SK-N-SH (cell line): ENCODE measurements around the gene NOTCH4.
"Not testable (repeated sequence)": the region's sequence is repeated elsewhere in the genome, so short reads cannot be mapped to it uniquely, and the experiment has no call there.

Experiments used
- ELF1 ChIP-seq: IDR thresholded peaks from 2 replicates; pipeline ENCODE4 v1.4.0; 2012
- FOXM1 ChIP-seq: IDR thresholded peaks from 2 replicates; pipeline ENCODE4 v1.4.0; 2012; ENCODE audit warnings: low read depth, mild to moderate bottlenecking
- GABPA ChIP-seq: IDR thresholded peaks from 2 replicates; pipeline ENCODE4 v1.4.0; 2012; ENCODE audit warnings: low read depth, mild to moderate bottlenecking
- MXI1 ChIP-seq: IDR thresholded peaks from 2 replicates; pipeline ENCODE4 v1.6.1; 2012; ENCODE audit warnings: mild to moderate bottlenecking, low read depth, low read length, improper control_type of control experiment
- NFIC ChIP-seq: IDR thresholded peaks from 2 replicates; pipeline ENCODE4 v1.4.0; 2012; ENCODE audit warnings: borderline replicate concordance
- NRF1 ChIP-seq: IDR thresholded peaks from 2 replicates; pipeline ENCODE4 v1.6.1; 2012; ENCODE audit warnings: low read depth, mild to moderate bottlenecking, low read length
- RAD21 ChIP-seq: IDR thresholded peaks from 2 replicates; pipeline ENCODE4 v1.6.1; 2012; ENCODE audit warnings: mild to moderate bottlenecking, low read length
- RXRA ChIP-seq: IDR thresholded peaks from 2 replicates; pipeline ENCODE4 v1.4.0; 2012; ENCODE audit warnings: low read depth, mild to moderate bottlenecking, borderline replicate concordance
- SMC3 ChIP-seq: IDR thresholded peaks from 2 replicates; pipeline ENCODE4 v1.6.1; 2012; ENCODE audit warnings: low read depth, low read length, improper control_type of control experiment
- YY1 ChIP-seq: IDR thresholded peaks from 2 replicates; pipeline ENCODE4 v1.4.0; 2012; ENCODE audit warnings: low read depth, mild to moderate bottlenecking
- TF ChIP-seq, protein P1 (sequence below): fragments of 200-600 bp; sonication (generic); IDR thresholded peaks from 2 replicates; pipeline ENCODE4 v1.6.1; 2017; ENCODE audit warnings: antibody characterized with exemption, mild to moderate bottlenecking, moderate library complexity
- TF ChIP-seq, protein P2 (sequence below): IDR thresholded peaks from 2 replicates; pipeline ENCODE4 v1.6.1; 2012; ENCODE audit warnings: mild to moderate bottlenecking, low read depth, low read length, moderate library complexity
- TF ChIP-seq, protein P3 (sequence below): IDR thresholded peaks from 2 replicates; pipeline ENCODE4; 2012

- TF ChIP-seq, protein P1, sequence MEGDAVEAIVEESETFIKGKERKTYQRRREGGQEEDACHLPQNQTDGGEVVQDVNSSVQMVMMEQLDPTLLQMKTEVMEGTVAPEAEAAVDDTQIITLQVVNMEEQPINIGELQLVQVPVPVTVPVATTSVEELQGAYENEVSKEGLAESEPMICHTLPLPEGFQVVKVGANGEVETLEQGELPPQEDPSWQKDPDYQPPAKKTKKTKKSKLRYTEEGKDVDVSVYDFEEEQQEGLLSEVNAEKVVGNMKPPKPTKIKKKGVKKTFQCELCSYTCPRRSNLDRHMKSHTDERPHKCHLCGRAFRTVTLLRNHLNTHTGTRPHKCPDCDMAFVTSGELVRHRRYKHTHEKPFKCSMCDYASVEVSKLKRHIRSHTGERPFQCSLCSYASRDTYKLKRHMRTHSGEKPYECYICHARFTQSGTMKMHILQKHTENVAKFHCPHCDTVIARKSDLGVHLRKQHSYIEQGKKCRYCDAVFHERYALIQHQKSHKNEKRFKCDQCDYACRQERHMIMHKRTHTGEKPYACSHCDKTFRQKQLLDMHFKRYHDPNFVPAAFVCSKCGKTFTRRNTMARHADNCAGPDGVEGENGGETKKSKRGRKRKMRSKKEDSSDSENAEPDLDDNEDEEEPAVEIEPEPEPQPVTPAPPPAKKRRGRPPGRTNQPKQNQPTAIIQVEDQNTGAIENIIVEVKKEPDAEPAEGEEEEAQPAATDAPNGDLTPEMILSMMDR = not testable (repeated sequence)
- TF ChIP-seq, protein P2, sequence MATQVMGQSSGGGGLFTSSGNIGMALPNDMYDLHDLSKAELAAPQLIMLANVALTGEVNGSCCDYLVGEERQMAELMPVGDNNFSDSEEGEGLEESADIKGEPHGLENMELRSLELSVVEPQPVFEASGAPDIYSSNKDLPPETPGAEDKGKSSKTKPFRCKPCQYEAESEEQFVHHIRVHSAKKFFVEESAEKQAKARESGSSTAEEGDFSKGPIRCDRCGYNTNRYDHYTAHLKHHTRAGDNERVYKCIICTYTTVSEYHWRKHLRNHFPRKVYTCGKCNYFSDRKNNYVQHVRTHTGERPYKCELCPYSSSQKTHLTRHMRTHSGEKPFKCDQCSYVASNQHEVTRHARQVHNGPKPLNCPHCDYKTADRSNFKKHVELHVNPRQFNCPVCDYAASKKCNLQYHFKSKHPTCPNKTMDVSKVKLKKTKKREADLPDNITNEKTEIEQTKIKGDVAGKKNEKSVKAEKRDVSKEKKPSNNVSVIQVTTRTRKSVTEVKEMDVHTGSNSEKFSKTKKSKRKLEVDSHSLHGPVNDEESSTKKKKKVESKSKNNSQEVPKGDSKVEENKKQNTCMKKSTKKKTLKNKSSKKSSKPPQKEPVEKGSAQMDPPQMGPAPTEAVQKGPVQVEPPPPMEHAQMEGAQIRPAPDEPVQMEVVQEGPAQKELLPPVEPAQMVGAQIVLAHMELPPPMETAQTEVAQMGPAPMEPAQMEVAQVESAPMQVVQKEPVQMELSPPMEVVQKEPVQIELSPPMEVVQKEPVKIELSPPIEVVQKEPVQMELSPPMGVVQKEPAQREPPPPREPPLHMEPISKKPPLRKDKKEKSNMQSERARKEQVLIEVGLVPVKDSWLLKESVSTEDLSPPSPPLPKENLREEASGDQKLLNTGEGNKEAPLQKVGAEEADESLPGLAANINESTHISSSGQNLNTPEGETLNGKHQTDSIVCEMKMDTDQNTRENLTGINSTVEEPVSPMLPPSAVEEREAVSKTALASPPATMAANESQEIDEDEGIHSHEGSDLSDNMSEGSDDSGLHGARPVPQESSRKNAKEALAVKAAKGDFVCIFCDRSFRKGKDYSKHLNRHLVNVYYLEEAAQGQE = not testable (repeated sequence)
- TF ChIP-seq ELF1, SMC3, YY1, RAD21, FOXM1, MXI1, NRF1, NFIC, RXRA, GABPA: not testable (repeated sequence)
- TF ChIP-seq, protein P3, sequence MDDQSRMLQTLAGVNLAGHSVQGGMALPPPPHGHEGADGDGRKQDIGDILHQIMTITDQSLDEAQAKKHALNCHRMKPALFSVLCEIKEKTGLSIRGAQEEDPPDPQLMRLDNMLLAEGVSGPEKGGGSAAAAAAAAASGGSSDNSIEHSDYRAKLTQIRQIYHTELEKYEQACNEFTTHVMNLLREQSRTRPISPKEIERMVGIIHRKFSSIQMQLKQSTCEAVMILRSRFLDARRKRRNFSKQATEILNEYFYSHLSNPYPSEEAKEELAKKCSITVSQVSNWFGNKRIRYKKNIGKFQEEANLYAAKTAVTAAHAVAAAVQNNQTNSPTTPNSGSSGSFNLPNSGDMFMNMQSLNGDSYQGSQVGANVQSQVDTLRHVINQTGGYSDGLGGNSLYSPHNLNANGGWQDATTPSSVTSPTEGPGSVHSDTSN = not testable (repeated sequence)
Measured at GRCh38 chr6:32187725-32188380, 36.0 kb downstream of the NOTCH4 start.
